HL-60/S4 treated with phorbol 12-myristate 13-acetate at 8.2 ng/mL for 4 days and 3 days (cell line): ENCODE results near the gene PEBP1.
"Not testable (repeated sequence)": the region's sequence is repeated elsewhere in the genome, so short reads cannot be mapped to it uniquely, and the experiment has no call there.

Experiments used
- in situ Hi-C: fragments of 300-500 bp; cut with MboI; formaldehyde crosslinking; loops from 2 replicates; pipeline ENCODE4 v1.15.0; 2022; ENCODE audit warnings: low sequenced_read_pairs

Gene PEBP1

GRCh38 chr12:118129436-118129835 is 6.5 kb upstream of the PEBP1 start:
- in situ Hi-C loops: not testable (repeated sequence)

GRCh38 chr12:118136559-118137003 is 657 bp downstream of the PEBP1 start:
- in situ Hi-C loops: no loop called here

- in situ Hi-C loops: no loop called here
These were observed 1.3 kb downstream of the PEBP1 start for GRCh38 chr12:118137148-118137678.

DNA sequence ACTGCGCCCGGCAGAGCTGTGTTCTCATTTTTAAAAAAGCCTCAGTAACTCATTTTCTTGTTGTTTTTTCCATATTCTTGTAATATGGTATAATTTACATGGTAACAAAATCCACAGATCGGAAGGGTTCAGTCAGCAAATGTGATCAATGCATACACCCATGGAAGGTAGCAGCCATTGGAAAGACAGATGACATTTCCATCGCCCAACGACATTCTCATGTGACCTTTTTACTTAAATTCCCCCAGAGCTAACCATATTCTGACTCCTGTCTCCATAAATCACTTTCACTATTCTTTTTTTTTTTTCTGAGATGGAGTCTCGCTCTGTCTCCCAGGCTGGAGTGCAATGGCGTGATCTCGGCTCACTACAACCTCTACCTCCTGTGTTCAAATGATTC is 4.9 kb downstream of the PEBP1 start:
- in situ Hi-C loops: no loop called here

- in situ Hi-C loops: no loop called here
These were observed 8.6 kb downstream of the PEBP1 start for GRCh38 chr12:118144499-118144898.

- in situ Hi-C loops: no loop called here
These were observed 9.3 kb downstream of the PEBP1 start for GRCh38 chr12:118145113-118145797.

DNA sequence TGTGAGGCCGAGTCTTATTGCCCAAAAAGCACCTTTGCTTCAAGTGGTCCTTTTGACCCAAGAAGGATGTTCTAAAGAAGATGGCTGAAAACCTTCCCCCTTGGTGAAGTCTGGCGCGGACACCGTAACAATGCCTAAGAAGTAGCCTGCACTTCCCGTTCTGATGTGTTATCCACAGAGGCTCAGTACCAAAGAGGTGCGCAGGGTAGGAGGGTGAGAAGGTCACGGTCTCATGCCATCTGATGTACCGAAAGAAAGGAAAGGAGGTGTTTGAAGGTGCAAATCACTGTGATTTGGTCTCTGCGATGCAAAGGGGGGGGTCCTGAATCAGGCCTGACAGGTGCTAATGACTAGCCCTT is 9.9 kb downstream of the PEBP1 start:
- in situ Hi-C loops: no loop called here

DNA sequence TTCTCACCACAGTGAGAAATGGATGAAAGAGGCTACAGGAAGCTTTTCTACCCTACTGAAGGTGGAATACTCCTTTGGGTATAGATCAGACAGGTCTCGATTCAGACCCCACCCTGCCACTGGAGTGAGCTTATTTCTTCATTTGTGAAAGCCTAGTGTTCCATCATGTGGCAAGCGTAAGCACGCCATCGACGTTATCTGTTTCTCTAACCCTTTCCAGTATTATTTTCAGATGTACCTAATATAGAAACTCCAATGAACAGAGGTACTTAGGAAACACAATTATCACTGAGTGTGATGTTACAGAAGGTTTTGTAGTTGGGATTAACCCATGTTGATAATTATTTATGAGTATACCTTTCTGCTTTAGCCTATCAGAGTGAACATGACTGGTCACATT is 12.4 kb downstream of the PEBP1 start:
- in situ Hi-C loops: no loop called here

- in situ Hi-C loops: no loop called here
These were observed 14.7 kb downstream of the PEBP1 start for GRCh38 chr12:118150625-118151024.

DNA sequence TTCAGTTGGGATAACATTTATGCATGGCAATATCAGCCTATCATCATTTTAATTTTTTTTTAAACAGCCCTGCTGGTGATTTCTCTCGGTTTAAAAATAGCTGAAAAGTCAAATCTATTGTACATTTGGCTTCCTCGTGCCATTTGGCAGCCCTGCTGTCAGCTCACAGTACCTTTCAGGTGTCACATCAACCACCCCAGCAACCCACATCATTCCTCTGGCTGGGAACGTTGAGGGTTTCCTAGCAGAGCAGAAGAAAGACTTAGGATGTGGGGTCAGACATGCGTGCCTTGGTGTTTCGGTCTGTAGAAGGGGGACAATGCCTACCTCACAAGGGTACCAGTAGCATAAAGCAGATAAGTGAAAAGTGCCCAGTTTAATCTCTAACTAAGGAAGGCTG is 15.8 kb downstream of the PEBP1 start:
- in situ Hi-C loops: no loop called here

GRCh38 chr12:118160536-118160935 is 24.6 kb downstream of the PEBP1 start:
- in situ Hi-C loops: no loop called here

DNA sequence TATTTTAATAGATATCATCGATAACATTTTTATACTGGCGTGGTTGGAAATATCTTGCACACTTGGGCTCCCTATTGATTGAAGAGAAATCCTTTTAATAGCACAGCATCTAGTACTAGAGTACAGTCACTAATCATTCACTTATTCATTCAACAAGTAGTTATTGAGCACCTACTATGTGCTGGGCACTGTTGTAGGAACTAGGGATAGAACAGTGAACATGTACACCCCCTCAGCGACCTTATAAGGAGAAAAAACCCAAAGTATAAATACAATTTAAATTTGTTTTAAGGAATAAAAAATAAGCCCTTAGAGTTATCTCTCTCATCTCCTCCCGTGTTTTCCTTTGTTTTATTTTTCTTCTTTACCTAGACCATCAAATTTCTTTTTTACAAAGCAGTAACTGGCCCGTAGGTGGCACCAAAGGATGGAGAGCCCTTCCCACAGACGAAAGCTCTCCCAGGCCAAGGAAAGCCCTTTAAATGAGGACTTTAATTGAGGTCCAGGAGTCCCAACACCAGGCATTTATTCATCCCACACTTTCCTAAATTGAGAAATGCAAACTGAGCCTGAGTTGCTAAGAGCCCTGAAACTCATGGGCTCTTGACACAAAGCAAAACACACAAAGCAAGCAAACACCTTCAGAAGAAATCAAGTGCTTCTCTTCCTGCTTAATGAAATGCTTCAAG is 29.0 kb downstream of the PEBP1 start:
- in situ Hi-C loops: no loop called here

GRCh38 chr12:118166946-118167345 is 31.0 kb downstream of the PEBP1 start:
- in situ Hi-C loops: no loop called here

- in situ Hi-C loops: no loop called here
These were observed 40.0 kb downstream of the PEBP1 start for GRCh38 chr12:118175823-118176447.

GRCh38 chr12:118183155-118183554 is 47.2 kb downstream of the PEBP1 start:
- in situ Hi-C loops: no loop called here

DNA sequence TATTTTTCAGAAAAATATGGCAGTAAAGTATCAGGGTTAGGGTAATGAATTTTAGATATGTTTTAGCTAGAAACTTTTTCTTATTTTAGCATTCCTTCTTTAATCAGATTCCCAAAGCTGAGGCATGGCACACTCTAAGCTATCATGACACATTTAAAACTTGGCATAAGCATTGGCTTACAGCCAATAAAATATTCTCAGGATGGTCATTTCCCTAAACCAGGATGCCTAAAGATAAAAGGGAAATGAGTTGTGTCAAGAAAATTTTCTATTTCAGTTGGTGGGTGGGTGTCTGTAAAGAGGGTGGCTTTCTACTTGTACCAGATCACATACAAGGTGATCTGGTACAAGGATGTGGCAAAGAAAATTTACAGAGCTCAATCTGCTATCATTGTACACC is 47.8 kb downstream of the PEBP1 start:
- in situ Hi-C loops: no loop called here

GRCh38 chr12:118185602-118186397 is 49.9 kb downstream of the PEBP1 start:
- in situ Hi-C loops: no loop called here

DNA sequence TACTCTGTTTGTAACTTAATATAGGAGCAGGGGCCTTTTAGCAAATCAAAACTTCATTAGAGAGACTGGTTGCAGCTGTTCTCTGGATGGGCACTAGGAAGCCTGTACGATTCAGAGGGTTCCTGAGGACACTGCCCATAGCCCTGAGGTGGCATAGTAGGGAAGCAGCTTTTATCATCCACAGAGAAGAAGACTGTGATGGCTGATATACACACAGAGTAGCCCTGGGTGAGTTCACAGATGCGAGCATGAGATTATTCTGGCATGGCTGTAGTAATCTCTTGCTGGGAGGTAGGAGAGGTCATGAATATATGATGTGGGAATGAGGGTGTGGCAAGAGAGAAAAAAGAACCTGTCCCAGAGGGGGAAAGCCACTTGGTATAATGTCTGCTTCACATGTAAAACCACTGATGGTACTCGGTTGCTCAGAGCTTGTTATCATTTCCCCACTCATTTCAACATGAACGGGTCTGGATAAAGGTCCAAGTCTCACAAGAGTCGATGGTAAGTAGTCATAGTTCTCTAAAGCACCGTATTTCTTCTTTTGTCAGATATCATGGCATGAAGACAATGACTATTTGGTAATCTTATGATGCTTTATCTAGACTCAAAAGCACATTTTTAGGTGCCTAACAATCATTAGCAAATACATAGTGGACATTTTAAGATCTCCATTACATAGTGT is 52.0 kb downstream of the PEBP1 start:
- in situ Hi-C loops: no loop called here

DNA sequence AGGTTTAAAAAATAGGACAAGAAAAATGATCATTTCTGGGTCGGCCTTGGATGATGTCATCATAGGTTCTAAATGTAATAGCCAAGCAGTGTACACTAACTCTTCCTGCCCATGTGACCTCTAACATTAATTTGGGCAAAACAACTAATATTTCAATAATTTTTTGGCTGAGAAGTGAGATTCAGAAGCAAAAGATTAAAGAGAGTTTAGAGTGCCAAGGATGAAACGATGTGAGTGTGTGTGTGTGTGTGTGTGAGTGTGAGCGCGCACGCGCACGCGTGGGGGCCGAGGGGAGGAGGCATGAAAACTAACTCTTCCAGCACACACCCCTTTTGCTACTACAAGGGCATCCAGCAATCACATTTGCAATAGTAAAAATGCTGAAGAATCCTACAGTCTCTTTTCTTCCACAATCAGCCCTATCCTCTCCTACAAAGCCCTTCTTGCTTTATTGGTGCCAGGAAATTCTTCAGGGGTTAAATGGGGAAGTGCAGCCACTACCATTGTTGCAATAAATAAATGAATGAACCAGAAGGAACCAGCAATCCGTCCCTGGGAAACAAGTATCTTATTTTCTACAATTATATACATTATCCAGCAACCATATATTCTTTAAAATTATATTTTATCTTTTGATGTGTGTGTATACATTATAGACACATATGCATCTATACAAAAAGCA is 52.9 kb downstream of the PEBP1 start:
- in situ Hi-C loops: no loop called here

DNA sequence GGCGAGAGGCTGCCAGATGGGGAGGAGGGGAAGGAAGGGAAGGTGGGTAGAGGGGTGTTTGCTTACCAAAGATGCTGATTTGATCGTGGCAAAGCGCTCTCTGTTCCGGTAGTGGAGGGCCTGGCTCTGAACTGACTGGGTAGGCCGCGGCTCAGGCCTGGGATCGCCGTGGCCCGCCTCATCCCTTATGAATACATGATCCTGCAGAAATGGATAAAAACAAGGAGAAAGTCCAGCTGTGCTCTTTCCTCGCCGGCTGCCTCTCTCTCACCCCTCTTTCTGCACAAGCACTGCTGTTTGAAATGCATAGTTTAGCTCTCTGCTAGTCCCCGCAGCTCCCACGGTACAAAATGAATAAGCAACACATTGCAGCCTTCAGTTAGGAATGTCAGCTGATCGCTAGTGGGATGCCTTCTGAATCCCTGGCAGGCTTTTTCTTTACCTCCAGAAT is 53.8 kb downstream of the PEBP1 start:
- in situ Hi-C loops: no loop called here
